GM19467 (cell line): Measurements from ENCODE around the gene SKIC2.
A peak's percentile ranks its signal among the peaks of the same experiment; 100 is the strongest.
"Not testable (repeated sequence)": the region's sequence is repeated elsewhere in the genome, so short reads cannot be mapped to it uniquely, and the experiment has no call there.

Experiments
- ATAC-seq: cut with Tn5 transposase; IDR thresholded peaks from one replicate; pipeline ENCODE4 v1.9.1; 2021; ENCODE audit warnings: mild to moderate bottlenecking, moderate library complexity; ENCODE audit not compliant: unreplicated experiment

The SKIC2 gene

GRCh38 chr6:31968791-31969711, 10.1 kb downstream of the SKIC2 start:
- no peak for ATAC-seq

- no peak for ATAC-seq
Measured at GRCh38 chr6:31969712-31970603, 11.0 kb downstream of the SKIC2 start.

DNA sequence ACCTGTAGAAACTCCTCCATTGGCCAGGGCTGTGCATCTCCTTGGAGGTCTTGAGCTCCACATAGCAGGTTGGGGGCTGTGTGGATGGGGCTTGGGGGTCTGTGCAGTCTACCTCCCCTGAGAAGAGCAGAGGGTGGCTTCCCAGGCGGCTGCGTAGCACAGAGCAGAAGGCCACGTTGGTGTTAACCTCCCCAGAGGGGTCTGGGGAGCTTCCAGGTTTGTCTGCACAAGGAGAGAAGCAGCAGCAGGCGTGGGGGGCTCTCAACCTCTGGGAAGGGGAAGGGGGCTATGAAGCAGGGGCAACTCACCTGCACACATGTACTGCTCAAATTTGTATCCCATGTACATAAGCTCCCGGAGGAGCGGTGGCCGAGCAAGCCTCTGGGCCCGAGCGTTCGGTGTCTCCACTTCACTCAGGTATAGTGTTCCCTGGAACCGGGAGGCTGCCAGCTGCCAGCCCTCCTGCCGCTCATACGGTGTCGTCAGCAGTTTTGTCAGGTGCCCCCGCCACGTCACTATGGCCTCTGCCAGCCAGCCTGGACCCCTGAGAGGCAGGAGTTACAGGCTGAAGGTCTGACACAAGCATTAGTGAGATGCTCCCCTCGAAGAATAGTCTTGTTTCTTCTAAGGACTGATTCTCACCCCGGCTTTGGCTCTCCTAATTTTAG, 11.8 kb downstream of the SKIC2 start:
- no peak for ATAC-seq

- no peak for ATAC-seq
Measured at GRCh38 chr6:31971279-31971992, 12.5 kb downstream of the SKIC2 start.

DNA sequence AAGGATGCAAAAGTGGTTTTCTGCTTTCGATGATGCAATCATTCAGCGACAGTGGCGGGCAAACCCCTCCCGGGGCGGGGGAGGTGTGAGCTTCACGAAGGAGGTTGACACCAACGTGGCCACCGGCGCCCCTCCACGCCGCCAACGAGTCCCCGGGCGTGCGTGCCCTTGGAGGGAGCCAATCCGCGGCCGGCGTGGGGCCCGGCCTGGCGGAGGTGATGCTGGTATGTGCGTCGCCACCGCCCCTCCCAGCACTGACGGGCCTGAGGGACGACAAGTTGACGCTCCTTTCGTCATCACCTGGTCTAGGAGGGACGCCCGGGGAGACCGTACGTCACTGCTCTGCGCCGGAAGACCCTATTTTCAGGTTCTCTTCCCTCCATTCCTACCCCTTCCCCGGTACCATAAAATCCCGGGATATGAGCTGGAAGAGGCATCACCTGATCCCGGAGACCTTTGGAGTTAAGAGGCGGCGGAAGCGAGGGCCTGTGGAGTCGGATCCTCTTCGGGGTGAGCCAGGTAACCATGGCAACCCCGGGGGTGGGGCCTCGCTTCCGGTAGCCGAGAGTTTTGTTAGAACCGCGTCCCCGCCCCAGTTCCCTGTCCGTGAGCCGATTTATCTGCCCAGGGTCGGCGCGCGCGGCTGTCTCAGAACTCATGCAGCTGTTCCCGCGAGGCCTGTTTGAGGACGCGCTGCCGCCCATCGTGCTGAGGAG, 13.2 kb downstream of the SKIC2 start, which contains the start of gene DXO:
Gene DXO, minus strand, starts transcription at position 146 of the 716 bp plus-strand sequence. CDS start 463 bp downstream, outside the sequence.
- ATAC-seq: peak; percentile 85

DNA sequence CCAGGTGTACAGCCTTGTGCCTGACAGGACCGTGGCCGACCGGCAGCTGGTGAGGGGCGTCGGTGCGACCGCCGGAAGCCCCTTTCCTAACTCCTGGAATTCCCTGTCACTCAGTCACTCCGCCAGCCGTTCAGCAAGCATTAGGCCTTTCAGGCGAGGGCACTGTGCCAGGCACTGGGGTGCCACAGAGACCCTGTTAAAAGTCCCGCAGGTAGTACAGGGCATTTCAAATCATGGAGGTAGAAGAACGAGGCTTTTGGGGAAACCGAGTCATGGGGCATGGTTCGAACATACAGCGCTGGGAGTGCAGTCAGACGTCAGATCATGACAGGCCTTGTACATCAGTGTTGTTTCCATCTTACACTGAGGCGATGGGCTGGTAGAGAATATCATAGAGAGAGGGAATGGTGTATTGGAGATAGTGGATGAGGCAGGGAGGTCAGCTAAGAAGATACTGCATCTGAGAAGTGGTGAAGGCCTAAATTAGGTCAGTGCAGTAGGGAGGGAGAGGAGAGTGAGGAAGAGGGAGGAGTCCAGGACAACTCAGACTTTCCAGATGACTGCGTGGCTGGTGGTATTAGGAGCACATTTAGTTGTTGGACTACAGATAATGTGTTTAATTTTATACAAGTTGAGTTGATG, 13.9 kb downstream of the SKIC2 start:
- no peak for ATAC-seq

DNA sequence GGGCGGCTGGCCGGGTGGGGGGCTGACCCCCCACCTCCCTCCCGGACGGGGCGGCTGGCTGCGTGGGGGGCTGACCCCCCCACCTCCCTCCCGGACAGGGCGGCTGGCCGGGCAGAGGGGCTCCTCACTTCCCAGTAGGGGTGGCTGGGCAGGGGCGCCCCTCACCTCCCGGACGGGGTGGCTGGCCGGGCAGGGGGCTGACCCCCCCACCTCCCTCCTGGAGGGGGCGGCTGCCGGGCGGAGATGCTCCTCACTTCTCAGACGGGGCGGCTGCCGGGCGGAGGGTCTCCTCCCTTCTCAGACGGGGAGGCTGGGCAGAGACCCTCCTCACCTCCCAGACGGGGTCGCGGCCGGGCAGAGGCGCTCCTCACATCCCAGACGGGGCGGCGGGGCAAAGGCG, 17.1 kb downstream of the SKIC2 start:
- ATAC-seq: not testable (repeated sequence)

DNA sequence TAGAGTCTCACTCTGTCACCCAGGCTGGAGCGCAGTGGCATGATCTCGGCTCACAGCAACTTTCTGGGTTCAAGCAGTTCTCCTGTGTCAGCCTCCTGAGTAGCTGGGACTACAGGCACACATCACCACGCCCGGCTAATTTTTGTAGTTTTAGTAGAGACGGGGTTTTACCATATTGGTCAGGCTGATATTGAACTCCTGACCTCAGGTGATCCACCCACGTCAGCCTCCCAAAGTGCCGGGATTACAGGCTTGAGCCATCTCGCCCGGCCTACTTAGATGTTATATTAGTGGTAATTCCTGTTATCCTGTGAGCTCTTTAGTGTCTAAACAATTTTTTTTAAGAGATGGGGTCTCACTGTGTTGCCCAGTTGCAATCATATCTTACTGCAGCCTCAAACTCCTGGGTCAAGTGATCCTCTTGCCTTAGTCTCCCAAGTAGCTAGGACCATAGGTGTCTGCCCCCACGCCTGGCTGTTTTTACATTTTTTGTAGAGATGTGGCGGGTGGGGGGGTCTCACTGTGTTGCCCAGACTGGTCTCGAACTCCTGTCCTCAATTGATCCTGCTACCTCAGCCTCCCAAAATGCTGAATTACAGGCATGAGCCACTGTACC, 18.9 kb downstream of the SKIC2 start:
- ATAC-seq: no peak

- ATAC-seq: no peak
Measured at GRCh38 chr6:31978831-31979230, 19.9 kb downstream of the SKIC2 start.

- no peak for ATAC-seq
Measured at GRCh38 chr6:31979238-31979898, 20.4 kb downstream of the SKIC2 start.

DNA sequence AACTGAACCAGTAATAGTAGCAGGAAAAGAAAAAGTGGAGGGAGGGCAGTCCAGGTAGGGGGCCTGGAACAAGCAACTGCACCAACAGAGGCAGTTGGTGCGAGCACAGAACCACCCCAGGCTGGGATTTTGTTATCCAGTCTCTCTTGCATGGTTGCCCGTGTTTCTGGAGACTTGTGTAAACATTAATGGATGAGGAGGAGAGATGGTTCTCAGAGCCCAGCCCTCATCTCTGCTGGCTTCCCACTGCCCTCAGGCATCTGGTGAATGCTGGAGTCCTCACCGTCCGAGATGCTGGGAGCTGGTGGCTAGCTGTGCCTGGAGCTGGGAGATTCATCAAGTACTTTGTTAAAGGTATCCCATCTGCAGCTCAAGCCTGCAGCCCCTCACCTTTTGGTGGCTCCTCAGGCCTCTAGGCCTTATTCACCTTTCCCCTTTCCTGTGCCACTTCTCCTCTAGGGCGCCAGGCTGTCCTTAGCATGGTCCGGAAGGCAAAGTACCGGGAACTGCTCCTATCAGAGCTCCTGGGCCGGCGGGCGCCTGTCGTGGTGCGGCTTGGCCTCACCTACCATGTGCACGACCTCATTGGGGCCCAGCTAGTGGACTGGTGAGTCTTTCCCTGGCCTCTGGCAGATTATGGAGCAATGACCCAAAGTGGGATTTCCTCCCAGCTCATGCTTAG, 21.4 kb downstream of the SKIC2 start:
- not testable (repeated sequence) for ATAC-seq

- ATAC-seq: not testable (repeated sequence)
Measured at GRCh38 chr6:31980998-31981397, 22.0 kb downstream of the SKIC2 start.

DNA sequence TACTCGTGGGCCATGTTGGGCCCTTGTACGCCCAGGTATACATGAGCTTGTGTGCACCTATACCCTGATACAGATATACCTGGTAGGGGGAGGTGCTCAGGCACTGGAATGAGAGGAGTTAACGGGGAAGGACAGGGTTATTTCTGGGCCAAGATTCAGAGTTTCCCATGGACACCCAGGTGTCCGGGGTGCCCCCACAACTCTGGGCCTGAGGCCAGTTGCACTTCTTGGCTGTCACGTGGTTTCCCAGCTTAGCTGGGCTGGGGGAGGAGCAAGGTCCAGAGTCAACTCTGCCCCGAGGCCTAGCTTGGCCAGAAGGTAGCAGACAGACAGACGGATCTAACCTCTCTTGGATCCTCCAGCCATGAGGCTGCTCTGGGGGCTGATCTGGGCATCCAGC, 22.8 kb downstream of the SKIC2 start, which contains the start of gene C4A:
Gene C4A, plus strand, starts transcription at position 314 of the 400 bp plus-strand sequence. Its CDS starts 51 bp downstream, at position 365.
- not testable (repeated sequence) for ATAC-seq

DNA sequence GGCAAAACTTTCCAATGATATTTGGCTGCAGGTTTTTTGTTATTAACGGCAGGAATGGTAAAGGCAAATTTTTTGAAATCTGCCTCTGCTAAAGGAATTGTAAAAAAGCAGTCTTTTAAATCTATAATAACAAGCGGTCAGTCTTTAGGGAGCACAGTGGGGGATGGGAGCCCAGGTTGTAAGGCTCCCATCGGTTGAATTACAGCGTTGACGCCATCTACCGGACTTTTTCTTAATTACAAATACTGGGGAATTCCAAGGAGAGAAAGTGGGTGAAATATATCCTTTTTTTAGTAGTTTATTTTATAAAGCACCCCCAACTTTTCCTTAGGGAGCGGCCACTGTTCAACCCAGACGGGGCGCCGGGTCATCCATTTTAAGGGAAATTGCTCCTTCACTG, 30.4 kb downstream of the SKIC2 start:
- ATAC-seq: not testable (repeated sequence)

- not testable (repeated sequence) for ATAC-seq
Measured at GRCh38 chr6:31994421-31994820, 35.4 kb downstream of the SKIC2 start.

DNA sequence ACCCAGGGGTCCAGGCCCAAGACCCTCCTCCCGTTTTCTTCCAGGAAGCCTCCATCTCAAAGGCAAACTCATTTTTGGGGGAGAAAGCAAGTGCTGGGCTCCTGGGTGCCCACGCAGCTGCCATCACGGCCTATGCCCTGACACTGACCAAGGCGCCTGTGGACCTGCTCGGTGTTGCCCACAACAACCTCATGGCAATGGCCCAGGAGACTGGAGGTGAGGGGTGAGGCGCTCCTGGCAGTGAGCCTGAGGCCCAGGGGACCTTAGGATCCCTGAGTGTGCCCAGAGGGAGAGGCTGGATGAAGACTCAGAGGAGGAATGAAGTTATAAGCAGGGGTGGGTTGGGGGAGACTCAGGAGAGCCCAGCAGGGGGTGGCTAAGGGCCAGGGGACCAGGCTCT, 37.4 kb downstream of the SKIC2 start:
- ATAC-seq: not testable (repeated sequence)

DNA sequence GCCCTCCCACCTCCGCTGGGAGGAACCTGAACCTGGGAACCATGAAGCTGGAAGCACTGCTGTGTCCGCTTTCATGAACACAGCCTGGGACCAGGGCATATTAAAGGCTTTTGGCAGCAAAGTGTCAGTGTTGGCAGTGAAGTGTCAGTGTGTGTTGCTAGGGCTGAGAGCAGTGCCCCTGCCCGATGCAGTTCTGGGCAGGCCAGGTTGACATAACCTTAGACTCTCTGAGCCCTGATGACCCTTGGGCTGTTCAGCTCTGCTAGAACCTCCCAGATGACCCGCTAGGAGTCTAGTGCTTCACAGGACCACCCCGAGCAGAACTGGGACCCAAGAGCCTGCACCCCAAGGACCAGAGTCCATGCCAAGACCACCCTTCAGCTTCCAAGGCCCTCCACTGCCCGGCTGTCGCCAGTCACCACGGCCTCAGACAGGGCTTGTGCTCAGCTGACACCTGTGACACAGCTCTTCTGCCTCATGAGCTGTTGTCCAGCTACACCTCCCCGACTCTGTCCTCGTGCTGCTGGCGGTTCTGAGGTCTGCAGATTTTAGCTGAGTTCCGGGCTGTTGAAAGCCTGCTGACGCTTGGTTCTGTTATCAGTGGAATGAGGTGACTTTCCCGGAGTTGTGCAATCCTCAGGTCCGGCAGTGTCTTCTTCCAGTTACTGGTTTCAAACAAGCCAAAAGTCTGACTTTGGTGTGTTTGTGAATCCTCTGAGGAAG, 43.7 kb downstream of the SKIC2 start:
- ATAC-seq: not testable (repeated sequence)
